H1 (cell line): ENCODE data around the gene SLC9A7. TPM values are rescaled to one million over a fixed set of nuclear protein-coding genes. Genes with fewer than 3 reads are reported as not detected.

Experiments
- ATF3 ChIP-seq: IDR thresholded peaks from 2 replicates; pipeline ENCODE4 v1.6.1; 2011; ENCODE audit warnings: low read depth, mild to moderate bottlenecking, low read length; ENCODE audit not compliant: insufficient read depth
- CTCF ChIP-seq, 3 experiments: IDR thresholded peaks; 1 replicate in 2 of 3; 2 replicates in 1 of 3; pipeline versions ENCODE4 v1.5.1 to v1.6.1; 2011; ENCODE audit warnings: low read length in 3 of 3, mild to moderate bottlenecking in 3 of 3, inconsistent platforms in 2 of 3, low read depth in 1 of 3, moderate library complexity in 1 of 3; ENCODE audit not compliant: insufficient read depth in 1 of 3; ENCODE audit errors: control extremely low read depth in 1 of 3
- KDM1A ChIP-seq: fragments of 200-600, 300-600 bp; sonication (generic); IDR thresholded peaks from 2 replicates; pipeline ENCODE4 v1.7.1; 2016; ENCODE audit warnings: mild to moderate bottlenecking, low read length, borderline replicate concordance
- PHF8 ChIP-seq: fragments of 200-600 bp; sonication (generic); conservative IDR thresholded peaks from 2 replicates; pipeline ENCODE4 v1.7.1; 2012; ENCODE audit warnings: low read depth, mild to moderate bottlenecking, inconsistent platforms, low read length, moderate library complexity
- SAP30 ChIP-seq: fragments of 300-600 bp; sonication (generic); IDR thresholded peaks from 2 replicates; pipeline ENCODE4 v1.7.1; 2012; ENCODE audit warnings: low read length, moderate library complexity, mild to moderate bottlenecking, inconsistent platforms; ENCODE audit not compliant: insufficient read depth, insufficient replicate concordance
- TAF1 ChIP-seq: IDR thresholded peaks from 2 replicates; pipeline ENCODE4 v1.6.1; 2011; ENCODE audit warnings: mild to moderate bottlenecking, low read depth, low read length
- polyA plus RNA-seq, 7 experiments: library from polyadenylated mRNA; depleted of rRNA in 3 of 7; stranded (reverse) in 5 of 7; unstranded in 2 of 7; fragments of >200 nt in 5 of 7; fragments of 200-250 nt in 2 of 7; gene quantifications; 1 replicate in 5 of 7; 2 replicates in 1 of 7; 4 replicates in 1 of 7; pipeline versions ENCODE4 v1.2.1 to v1.2.3, GENCODE V29; 2011 to 2013; ENCODE audit warnings: missing spikeins in 2 of 7, mixed read lengths in 2 of 7
- total RNA-seq: library from RNA; stranded (reverse); fragmentation: NEBNext Ultra II Directional; extraction: Animal tissue kit (Norgen Biotek cat#: 25700); gene quantifications from 2 replicates; pipeline ENCODE4 v1.2.1, GENCODE V29; 2021

SLC9A7 gene
- total and polyA plus RNA-seq, 2 of the 8 experiments (the other 6 are each of a cell fraction or from before 2014, with no cell fraction given), result 6.7 to 17.2 TPM

GRCh38 chrX:46673620-46674359 is 85.1 kb downstream of the SLC9A7 start (continued):
- TF ChIP-seq KDM1A, result no peak
- no peak for TF ChIP-seq CTCF (IDR thresholded peaks at IDR 0.05; ENCODE audit: control extremely low read depth in 1 of 3, insufficient read depth in 1 of 3, low read depth in 1 of 3, low read length in 3 of 3)
- TF ChIP-seq SAP30, result no peak
- no peak for TF ChIP-seq PHF8
- TF ChIP-seq ATF3, result no peak
- TF ChIP-seq TAF1, result no peak
